Brain microvascular endothelial cell (primary cell): ENCODE results near the gene TFF1.

ENCODE experiments used
- DNase-seq: peaks from one replicate; pipeline ENCODE4 v3.0.0-alpha.2; 2020
- H3K27ac ChIP-seq: fragments of 250-450 bp; sonication (Bioruptor Pico); 2 replicates; pipeline ENCODE4 v1.5.1; 2020; ENCODE audit warnings: mild to moderate bottlenecking, moderate library complexity
- H3K27me3 ChIP-seq: fragments of 250-450 bp; sonication (Bioruptor Pico); replicated peaks from 2 replicates; pipeline ENCODE4 v1.5.1; 2020; ENCODE audit warnings: mild to moderate bottlenecking
- H3K36me3 ChIP-seq: fragments of 250-450 bp; sonication (Bioruptor Pico); replicated peaks from 2 replicates; pipeline ENCODE4 v1.5.1; 2020; ENCODE audit warnings: mild to moderate bottlenecking
- H3K4me3 ChIP-seq: 2 replicates; pipeline ENCODE4 v1.5.1; 2011; ENCODE audit warnings: low read depth, mild to moderate bottlenecking, control low read depth, low read length, moderate library complexity
- in situ Hi-C: cut with HindIII; loops from 2 replicates; pipeline ENCODE4 v1.10.0; 2017; ENCODE audit warnings: low sequenced_read_pairs, low pct_ligation_motif_present
- TF ChIP-seq, protein P1 (sequence below): IDR thresholded peaks from 2 replicates; pipeline ENCODE4 v1.5.1; 2011; ENCODE audit warnings: low read depth, mild to moderate bottlenecking, moderate library complexity, low read length, control low read depth, inconsistent platforms; ENCODE audit errors: missing control alignments

Gene TFF1

DNA sequence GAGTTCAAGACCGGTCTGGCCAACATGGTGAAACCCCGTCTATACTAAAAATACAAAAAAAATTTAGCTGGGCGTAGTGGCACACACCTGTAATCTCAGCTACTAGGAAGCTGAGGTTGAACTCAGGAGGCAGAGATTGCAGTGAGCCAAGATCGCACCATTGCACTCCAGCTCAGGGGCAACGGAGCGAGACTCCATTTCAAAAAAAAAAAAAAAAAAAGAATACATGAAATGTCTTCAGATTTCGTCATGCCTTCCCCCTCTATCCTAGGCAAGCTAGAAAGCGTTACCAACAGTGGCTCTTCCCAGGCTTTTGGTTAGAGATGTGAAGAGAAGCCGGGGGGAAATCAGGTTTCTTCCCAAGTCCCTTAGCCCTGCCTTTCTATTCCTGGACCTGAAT lies 3.6 kb downstream of the TFF1 start:
- no peak for DNase-seq
- Histone ChIP-seq H3K36me3 (no peaks in the 10 kb centered on the region), H3K27ac (no peak overlapping the region), H3K4me3 (no peak overlapping the region), H3K27me3 (no peaks in the 10 kb centered on the region)
- in situ Hi-C loops: no loop called here
- TF ChIP-seq, protein P1, sequence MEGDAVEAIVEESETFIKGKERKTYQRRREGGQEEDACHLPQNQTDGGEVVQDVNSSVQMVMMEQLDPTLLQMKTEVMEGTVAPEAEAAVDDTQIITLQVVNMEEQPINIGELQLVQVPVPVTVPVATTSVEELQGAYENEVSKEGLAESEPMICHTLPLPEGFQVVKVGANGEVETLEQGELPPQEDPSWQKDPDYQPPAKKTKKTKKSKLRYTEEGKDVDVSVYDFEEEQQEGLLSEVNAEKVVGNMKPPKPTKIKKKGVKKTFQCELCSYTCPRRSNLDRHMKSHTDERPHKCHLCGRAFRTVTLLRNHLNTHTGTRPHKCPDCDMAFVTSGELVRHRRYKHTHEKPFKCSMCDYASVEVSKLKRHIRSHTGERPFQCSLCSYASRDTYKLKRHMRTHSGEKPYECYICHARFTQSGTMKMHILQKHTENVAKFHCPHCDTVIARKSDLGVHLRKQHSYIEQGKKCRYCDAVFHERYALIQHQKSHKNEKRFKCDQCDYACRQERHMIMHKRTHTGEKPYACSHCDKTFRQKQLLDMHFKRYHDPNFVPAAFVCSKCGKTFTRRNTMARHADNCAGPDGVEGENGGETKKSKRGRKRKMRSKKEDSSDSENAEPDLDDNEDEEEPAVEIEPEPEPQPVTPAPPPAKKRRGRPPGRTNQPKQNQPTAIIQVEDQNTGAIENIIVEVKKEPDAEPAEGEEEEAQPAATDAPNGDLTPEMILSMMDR: no peak

DNA sequence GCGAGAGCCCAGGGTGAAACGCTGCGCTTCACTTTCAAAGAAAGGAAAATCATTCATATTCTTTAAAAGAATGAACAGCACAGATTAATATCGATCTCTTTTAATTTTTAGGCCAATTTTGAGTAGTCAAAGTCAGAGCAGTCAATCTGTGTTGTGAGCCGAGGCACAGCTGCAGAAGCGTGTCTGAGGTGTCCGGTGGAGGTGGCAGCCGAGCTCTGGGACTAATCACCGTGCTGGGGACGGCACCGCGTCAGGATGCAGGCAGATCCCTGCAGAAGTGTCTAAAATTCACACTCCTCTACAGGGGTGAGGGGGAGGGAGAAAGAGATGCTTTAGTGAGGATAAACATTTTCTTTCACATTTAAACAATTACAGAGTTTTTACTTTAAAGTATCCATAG lies 4.1 kb downstream of the TFF1 start:
- in situ Hi-C loops: no loop called here
- TF ChIP-seq, protein P1: no peak
- DNase-seq: no peak
- no peaks in the 10 kb centered on the region for H3K36me3 ChIP-seq
- H3K27ac ChIP-seq: no peak overlapping the region
- no peaks in the 10 kb centered on the region for H3K27me3 ChIP-seq
- H3K4me3 ChIP-seq: no peak overlapping the region

DNA sequence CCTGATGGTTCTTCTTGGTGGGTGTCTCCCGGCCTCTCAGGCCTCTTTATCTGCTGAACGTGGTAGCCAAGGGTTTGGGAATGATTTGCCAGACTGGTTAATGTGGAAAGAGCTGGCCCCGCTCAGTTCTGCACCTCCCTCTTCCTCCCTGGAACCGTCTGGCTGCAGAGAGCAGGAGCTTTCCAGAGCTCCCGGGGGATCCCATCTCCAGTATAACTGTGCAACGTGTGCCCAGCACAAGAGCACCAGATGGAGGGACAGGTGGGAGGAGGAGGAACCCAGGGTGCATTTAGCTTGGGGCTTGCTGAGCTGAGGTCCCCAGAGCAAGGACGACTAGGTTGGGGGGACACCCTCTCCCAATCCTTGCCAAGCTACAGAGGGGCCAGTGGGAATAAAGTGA lies 5.0 kb downstream of the TFF1 start:
- DNase-seq: no peak
- TF ChIP-seq, protein P1: no peak
- H3K27me3 ChIP-seq: no peaks in the 10 kb centered on the region
- no peak overlapping the region for H3K4me3 ChIP-seq
- in situ Hi-C loops: no loop called here
- H3K36me3 ChIP-seq: no peaks in the 10 kb centered on the region
- no peak overlapping the region for H3K27ac ChIP-seq

DNA sequence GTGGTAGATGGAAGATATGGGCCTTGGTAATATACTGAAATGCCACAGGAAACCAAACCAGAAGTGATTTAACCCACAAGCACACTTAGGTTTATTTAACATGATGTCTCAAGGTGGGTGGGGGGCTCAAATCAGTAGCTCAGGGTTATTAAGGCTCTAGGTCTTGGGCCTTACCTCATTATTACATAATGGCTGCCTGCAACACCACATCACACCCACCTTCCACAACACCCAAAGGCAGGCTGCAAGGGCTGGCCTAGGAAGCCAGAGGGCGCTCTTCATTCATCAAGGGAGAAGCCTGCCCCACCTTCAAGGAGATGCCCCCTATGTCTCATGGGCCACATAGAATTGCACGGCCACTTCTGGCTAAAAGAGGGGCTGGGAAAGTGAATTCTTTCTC lies 6.0 kb downstream of the TFF1 start:
- H3K27ac ChIP-seq: no peak overlapping the region
- TF ChIP-seq, protein P1: no peak
- in situ Hi-C loops: no loop called here

DNA sequence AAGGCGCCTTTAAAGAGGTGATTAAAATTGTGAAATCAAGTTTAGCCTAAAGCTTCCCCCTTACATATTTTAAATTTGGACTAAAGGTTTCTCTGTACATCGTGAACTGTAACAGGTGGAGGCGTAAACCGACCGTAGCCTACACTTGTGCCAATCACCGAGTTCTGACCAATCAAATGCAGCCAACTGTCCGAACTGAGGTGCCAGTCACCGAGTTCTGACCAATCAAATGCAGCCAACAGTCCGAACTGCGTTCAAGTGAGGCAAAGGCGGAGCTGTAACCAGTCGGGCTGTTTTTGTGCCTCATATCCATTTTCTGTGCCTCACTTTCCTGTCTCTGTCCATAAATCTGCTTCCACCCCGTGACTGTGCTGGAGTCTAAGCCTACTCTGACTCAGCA lies 7.4 kb downstream of the TFF1 start:
- H3K4me3 ChIP-seq: no peak overlapping the region
- TF ChIP-seq, protein P1: no peak
- H3K27me3 ChIP-seq: no peaks in the 10 kb centered on the region
- no peak overlapping the region for H3K27ac ChIP-seq
- H3K36me3 ChIP-seq: no peaks in the 10 kb centered on the region
- no peak for DNase-seq
- in situ Hi-C loops: no loop called here

More for the DNA sequence above, 6.0 kb downstream of the TFF1 start:
- no peaks in the 10 kb centered on the region for H3K27me3 ChIP-seq
- DNase-seq: no peak
- no peaks in the 10 kb centered on the region for H3K36me3 ChIP-seq
- H3K4me3 ChIP-seq: no peak overlapping the region

DNA sequence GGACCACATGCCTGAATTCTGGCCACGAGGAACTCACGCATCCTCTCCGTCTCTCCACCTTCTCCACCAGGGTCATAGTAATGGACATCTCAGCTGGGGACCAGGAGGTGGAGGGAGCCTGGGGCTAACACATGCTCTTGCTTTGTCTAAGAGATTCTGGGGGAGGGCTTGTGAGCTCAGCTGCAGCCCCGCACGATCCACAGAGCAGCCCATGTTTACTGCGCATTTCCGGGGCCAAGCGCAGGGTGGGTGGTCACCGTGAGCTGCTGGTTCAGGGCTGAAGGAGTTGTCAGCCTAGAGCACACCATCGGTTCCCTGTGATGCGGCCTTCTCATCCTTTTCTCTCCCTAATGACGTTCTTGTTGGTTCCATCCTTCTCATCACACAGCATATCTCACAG lies 8.1 kb downstream of the TFF1 start:
- in situ Hi-C loops: no loop called here
- no peak for DNase-seq
- no peak overlapping the region for H3K27ac ChIP-seq
- H3K4me3 ChIP-seq: no peak overlapping the region
- no peaks in the 10 kb centered on the region for H3K36me3 ChIP-seq
- TF ChIP-seq, protein P1: no peak
- no peaks in the 10 kb centered on the region for H3K27me3 ChIP-seq
